Measurements from ENCODE around the gene AFF2.

DNA sequence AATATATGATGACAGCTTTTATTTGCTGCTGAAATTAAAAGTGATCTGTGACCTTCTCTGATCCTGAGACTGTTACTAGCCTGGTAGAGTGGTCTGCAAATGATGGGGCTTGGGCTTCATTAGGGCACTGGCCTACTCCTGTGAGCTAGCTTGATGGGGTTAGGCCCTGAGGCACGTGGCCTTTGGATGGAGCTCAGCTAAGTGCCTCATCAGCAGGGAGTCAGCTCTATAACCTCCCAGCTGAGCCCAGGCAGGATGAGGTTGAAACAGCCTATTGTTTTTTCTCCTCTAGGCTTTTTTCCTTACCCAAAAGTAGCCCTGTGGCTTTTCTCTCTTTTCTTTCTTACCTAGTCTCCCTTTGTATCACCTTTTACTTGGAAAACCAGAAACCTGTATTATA lies 92.2 kb downstream of the AFF2 start:
- TF ChIP-seq, protein P1, sequence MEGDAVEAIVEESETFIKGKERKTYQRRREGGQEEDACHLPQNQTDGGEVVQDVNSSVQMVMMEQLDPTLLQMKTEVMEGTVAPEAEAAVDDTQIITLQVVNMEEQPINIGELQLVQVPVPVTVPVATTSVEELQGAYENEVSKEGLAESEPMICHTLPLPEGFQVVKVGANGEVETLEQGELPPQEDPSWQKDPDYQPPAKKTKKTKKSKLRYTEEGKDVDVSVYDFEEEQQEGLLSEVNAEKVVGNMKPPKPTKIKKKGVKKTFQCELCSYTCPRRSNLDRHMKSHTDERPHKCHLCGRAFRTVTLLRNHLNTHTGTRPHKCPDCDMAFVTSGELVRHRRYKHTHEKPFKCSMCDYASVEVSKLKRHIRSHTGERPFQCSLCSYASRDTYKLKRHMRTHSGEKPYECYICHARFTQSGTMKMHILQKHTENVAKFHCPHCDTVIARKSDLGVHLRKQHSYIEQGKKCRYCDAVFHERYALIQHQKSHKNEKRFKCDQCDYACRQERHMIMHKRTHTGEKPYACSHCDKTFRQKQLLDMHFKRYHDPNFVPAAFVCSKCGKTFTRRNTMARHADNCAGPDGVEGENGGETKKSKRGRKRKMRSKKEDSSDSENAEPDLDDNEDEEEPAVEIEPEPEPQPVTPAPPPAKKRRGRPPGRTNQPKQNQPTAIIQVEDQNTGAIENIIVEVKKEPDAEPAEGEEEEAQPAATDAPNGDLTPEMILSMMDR (IDR thresholded peaks at IDR 0.05 in 4 of 5, conservative IDR thresholded peaks at IDR 0.05 in 1 of 5), result no peak
- no peak for TF ChIP-seq POLR2A (IDR thresholded peaks at IDR 0.05)
